AG09319 (cell line): ENCODE measurements around the gene SYTL4.

ENCODE experiments used
- DNase-seq: peaks from one replicate; pipeline ENCODE4 v3.0.0-alpha.2; 2010; ENCODE audit warnings: low read depth; ENCODE audit errors: extremely low read depth
- TF ChIP-seq, protein P1 (sequence below): IDR thresholded peaks from 2 replicates; pipeline ENCODE4 v1.5.1; 2011; ENCODE audit warnings: low read depth, mild to moderate bottlenecking, inconsistent platforms, low read length, moderate library complexity

SYTL4 gene

DNA sequence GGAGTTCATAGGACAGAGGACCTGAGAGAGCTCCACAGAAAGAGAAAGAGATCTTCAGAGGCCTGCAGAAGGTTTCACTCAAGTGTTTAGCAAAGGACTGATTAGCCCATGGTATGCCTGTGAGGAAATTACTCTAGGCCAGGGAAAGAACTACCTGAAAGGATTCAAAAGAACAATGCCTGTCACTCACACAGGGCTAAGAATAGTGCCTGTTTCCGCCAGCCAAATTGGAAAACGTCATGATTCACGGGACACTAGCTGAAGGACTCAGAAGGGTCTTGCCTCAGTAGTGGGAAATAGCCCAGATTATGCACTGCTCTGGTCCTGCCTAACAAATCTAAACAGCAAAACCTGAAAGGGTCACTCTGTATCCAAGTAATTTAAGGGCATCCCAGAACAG lies 21.1 kb downstream of the SYTL4 start:
- DNase-seq = no peak
- TF ChIP-seq, protein P1, sequence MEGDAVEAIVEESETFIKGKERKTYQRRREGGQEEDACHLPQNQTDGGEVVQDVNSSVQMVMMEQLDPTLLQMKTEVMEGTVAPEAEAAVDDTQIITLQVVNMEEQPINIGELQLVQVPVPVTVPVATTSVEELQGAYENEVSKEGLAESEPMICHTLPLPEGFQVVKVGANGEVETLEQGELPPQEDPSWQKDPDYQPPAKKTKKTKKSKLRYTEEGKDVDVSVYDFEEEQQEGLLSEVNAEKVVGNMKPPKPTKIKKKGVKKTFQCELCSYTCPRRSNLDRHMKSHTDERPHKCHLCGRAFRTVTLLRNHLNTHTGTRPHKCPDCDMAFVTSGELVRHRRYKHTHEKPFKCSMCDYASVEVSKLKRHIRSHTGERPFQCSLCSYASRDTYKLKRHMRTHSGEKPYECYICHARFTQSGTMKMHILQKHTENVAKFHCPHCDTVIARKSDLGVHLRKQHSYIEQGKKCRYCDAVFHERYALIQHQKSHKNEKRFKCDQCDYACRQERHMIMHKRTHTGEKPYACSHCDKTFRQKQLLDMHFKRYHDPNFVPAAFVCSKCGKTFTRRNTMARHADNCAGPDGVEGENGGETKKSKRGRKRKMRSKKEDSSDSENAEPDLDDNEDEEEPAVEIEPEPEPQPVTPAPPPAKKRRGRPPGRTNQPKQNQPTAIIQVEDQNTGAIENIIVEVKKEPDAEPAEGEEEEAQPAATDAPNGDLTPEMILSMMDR = no peak

DNA sequence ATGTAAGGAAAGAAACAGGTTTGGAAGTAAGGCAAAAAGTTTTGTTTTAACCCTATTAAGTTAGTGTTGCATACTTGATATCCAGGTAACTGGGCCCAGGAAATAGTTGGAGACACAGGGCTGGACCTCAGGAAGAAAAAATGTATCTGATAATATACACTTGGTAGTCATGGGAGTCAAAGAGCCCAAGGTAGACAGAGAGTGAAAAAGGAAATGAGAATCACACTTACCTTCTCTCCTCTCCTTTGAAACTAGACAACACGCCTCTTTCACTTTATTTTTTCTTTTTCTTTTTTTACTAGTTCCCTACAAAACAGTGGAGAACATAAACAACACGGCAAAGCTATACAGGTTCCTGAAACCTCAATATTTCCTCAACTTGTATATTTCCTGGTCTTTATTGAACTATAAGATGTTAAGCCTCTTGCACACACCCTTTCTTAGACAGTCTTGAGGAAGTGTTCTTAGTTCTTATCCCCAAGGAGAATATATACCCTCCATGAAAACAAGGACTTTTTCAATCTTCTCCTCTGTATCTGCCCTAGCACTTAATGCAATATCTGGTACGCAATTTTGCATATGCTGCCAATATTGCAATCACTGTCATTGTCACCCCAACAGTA lies 27.2 kb downstream of the SYTL4 start:
- TF ChIP-seq, protein P1 = no peak
- DNase-seq = no peak

DNA sequence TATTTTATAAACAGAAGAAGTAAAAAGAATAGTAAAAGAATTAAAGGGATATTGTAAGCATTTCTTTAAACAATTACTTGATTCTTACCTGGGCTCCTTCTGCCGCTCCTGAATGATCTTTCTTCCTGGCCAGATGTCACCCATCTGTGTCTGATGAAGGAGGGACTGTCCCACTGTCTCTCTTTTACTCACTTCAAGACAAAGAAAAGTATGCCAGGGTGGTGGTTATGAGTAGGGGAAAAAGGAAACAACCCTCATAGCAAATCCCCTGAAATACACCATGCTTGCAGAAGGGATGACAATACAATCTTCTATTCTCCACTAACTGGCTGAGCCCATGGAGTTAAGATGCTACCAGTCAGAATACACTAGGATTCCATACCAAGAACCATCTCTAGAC lies 31.1 kb downstream of the SYTL4 start:
- TF ChIP-seq, protein P1 = no peak
- DNase-seq = no peak

DNA sequence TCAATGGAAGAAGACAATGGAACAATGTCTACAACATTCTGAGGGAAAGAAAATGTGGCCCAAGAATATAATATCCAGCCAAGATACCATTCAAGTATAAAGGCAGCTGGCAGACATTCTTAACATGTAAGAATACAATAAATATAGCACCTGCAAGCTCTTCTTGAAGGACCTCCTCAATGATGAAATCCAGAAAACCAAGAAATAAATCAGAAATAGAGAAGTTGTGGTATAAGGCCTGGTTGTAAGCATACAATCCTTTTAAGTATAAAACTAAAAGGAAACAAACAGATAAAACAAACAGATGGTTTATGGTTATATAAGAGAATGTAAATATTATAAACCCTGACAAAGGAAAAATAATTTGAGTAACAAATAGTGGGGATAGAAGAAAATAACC lies 33.4 kb downstream of the SYTL4 start:
- no peak for DNase-seq
- TF ChIP-seq, protein P1 = no peak

DNA sequence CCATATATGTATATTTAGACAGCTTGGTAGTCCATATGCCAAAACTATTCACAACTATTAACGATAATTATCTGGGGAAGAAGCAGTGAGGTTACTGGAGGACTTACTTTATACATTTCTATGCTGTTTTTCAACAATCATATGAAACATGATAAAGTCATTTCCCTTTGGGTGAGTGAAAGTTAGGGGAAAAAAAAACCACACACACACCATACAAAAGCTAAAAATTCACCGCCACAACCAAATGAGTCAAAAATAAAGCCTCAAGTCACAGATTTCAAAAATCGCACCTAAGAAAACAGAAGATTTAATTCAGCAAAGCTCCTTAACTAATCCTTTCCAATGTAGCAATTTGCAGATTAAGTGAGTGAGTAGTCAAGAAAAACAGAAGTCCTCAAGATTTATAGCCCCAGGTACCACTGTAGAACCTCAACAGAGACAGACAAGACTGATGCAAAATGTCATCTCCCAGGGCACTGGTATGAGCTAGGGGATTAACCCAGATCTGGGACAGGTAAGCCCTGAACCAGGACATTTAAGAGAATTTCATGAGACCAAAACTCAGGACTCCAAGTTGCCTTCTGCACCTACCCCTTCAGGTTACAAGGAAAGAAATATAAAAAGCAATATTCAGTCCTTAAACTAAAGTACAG lies 35.1 kb downstream of the SYTL4 start:
- no peak for DNase-seq
- TF ChIP-seq, protein P1 = no peak

DNA sequence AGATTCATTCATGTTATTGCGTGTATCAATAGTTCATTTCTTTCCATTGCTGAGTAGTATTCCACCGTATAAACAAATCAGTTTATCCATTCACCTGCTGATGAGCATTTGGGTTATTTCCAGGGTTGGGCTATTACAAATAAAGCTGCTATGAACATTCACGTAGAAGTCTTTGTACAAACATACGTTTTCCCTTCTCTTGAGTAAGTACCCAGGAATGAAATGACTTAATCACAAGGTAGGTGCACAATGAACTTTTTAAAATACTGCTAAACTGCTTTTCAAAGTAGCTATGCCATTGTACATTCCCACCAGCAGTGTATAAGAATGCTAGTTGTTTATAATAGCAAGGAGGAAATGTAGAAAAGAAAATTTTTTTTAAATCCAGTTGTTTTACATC lies 35.9 kb downstream of the SYTL4 start:
- TF ChIP-seq, protein P1 = no peak
- no peak for DNase-seq

DNA sequence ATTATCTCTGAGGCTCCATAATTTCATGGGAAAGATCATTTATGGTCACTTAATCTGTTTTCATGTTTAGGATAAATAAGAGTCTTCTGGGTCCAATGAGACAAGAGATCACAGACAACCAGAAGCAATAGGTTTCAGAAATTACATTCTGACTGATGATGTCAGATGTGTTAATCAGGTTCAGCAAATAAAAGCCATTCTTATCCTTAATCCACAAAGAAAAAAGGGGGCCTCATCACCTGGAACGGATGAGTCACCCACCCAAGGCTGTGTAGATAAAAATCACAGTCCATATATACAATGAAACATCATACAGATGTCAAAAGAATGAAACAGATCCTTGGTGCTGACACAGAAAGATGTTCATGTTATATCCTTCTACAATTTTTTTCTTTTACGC lies 36.6 kb downstream of the SYTL4 start:
- no peak for DNase-seq
- TF ChIP-seq, protein P1 = no peak
